Measurements from ENCODE around the gene DRC3.
A peak's percentile ranks its signal among the peaks of the same experiment; 100 is the strongest.

DRC3 gene

DNA sequence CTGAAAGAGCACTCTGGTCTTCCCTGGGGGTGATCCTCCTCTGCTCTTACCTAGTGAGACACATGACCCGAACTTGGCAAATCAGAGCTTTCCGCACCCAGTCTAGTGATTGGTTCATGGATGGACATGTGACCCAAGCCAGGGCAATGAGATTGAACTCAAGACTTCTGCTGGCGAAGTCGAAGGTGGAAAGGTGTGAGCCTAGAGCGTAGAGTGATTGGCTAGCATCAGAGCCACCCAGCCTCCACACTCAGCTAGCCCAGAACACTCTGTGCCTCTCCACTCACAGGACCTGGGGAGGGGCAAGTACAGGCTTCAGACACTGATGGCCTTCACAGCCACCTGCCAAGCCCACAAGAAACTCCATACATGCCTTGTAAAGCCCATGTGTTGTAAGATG, 48.7 kb downstream of the DRC3 start:
- TF ChIP-seq, protein P1, sequence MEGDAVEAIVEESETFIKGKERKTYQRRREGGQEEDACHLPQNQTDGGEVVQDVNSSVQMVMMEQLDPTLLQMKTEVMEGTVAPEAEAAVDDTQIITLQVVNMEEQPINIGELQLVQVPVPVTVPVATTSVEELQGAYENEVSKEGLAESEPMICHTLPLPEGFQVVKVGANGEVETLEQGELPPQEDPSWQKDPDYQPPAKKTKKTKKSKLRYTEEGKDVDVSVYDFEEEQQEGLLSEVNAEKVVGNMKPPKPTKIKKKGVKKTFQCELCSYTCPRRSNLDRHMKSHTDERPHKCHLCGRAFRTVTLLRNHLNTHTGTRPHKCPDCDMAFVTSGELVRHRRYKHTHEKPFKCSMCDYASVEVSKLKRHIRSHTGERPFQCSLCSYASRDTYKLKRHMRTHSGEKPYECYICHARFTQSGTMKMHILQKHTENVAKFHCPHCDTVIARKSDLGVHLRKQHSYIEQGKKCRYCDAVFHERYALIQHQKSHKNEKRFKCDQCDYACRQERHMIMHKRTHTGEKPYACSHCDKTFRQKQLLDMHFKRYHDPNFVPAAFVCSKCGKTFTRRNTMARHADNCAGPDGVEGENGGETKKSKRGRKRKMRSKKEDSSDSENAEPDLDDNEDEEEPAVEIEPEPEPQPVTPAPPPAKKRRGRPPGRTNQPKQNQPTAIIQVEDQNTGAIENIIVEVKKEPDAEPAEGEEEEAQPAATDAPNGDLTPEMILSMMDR (IDR thresholded peaks at IDR 0.05; ENCODE audit: low read depth, low read length), result no peak
- DNase-seq (ENCODE audit: low read depth in 2 of 2), result no peak
- H3K4me3 ChIP-seq (replicated peaks in 1 of 2; ENCODE audit: low read depth in 2 of 2, low read length in 2 of 2), result no peak overlapping the region

- TF ChIP-seq, protein P1 (IDR thresholded peaks at IDR 0.05; ENCODE audit: low read depth, low read length), result no peak
- DNase-seq (ENCODE audit: low read depth in 2 of 2), result peak in 1 of 2 donors; percentile 74
- no peak overlapping the region for H3K4me3 ChIP-seq (replicated peaks in 1 of 2; ENCODE audit: low read depth in 2 of 2, low read length in 2 of 2)
Measured at GRCh38 chr17:18025241-18025944, 52.7 kb downstream of the DRC3 start.

DNA sequence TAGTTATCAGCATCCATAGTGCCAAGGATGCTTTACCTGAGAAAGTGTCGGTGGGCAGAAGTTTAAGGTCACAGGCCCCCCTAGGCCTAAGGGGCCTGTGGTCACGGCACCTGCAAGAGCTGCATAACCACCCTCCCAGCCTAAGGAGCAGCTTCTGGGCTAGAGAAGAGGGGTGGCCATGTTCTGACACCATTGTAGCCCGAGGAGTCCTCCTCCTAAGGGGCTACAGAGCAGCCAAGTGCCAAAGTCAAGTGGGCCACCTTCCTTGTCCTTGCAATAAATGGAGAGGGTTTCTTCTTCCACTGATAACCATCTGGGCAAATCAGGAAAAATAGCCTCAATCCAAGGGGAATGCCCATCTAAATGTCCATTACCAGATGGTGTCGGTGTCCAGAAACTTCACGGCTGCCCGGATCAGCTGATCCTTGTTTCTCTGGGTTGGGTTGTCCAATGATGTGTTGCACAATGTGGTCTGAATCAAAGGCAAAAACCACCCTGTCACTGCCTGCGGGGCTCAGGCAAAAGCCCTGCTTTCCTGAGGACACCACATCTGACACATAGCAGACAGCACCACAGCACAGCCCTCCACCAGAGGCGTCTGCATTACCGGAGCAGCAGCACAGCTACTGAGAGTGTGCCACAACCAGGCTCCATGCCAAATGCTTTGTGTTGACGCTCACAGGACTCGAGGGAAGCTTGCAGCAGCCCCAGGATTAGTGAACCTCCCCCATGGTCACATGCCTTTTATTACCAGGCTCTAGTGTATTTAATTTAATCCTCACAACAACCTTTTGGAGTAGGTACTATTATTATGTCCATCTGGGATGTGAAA, 53.5 kb downstream of the DRC3 start:
- TF ChIP-seq, protein P1 (IDR thresholded peaks at IDR 0.05; ENCODE audit: low read depth, low read length), result no peak
- peak; percentile 71 to 86 for DNase-seq (ENCODE audit: low read depth in 2 of 2)

DNA sequence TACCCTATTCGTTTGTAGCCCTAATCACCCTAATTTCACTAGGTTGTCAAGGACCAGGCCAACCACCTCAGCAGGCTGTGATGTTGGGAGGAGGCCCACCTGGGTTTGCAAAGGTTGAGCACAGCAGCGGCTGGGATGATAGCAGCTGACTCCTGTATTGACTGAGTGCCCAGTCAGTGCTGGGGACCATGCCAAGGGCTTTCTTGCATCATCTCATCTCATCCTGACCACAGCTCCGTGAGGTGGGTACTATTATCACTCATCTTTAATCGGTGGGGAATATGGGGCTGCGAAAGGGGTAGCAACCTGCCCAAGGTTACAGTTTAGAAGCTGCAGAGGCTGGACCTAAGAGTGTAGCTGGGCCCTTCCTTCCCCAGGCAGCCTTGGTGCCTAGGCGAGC, 54.6 kb downstream of the DRC3 start:
- peak in 1 of 2 donors; percentile 13 for DNase-seq (ENCODE audit: low read depth in 2 of 2)

More for the DNA sequence above, 53.5 kb downstream of the DRC3 start:
- no peak overlapping the region for H3K4me3 ChIP-seq (replicated peaks in 1 of 2; ENCODE audit: low read depth in 2 of 2, low read length in 2 of 2)

DNA sequence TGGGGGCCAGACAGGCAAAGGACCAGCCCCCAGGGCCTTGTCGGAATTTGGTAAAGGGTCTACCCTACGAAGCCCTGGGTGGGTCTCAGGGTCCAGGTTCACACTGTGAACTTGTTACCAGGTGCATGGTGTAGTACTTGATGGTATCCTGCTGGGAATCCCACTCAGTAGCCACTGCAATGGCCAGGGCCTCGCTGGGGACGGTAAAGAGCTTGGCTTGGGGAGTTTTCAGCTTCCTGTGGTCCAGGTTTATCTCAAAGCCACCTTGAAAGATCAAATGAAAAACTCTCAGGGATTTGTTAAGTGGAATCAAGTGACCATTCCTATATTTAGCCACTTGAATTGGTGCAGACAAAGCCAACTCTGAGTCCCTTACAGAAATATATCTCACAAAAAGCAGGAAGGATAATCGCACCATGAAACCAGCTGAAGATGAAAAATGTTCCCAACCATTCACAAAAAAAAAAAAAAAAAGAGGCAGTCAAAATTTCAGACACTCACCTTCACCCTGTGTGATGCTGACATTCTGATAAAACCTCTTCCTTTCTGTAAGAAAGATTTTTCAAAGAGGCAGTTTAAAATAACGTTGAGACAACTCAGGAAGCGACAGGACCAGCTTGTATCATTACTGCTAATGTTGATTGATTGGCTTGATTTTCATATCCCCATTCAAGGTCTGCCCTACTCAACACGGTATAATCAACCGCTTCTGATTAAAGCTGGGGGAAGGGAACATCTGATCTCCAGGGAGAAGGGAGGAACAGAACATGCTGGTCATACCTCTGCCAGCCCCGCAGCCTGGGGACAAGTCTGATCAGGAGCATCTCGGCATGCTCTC, 55.7 kb downstream of the DRC3 start:
- H3K4me3 ChIP-seq (replicated peaks in 1 of 2; ENCODE audit: low read depth in 2 of 2, low read length in 2 of 2), result no peak overlapping the region
- no peak for DNase-seq (ENCODE audit: low read depth in 2 of 2)
- TF ChIP-seq, protein P1 (IDR thresholded peaks at IDR 0.05; ENCODE audit: low read depth, low read length), result no peak

More for the DNA sequence above, 54.6 kb downstream of the DRC3 start:
- TF ChIP-seq, protein P1 (IDR thresholded peaks at IDR 0.05; ENCODE audit: low read depth, low read length), result no peak
- no peak overlapping the region for H3K4me3 ChIP-seq (replicated peaks in 1 of 2; ENCODE audit: low read depth in 2 of 2, low read length in 2 of 2)

GRCh38 chr17:18028952-18029540, 56.4 kb downstream of the DRC3 start:
- TF ChIP-seq, protein P1 (IDR thresholded peaks at IDR 0.05; ENCODE audit: low read depth, low read length), result no peak
- H3K4me3 ChIP-seq (replicated peaks in 1 of 2; ENCODE audit: low read depth in 2 of 2, low read length in 2 of 2), result no peak overlapping the region
- DNase-seq (ENCODE audit: low read depth in 2 of 2), result no peak

All from cardiac fibroblast (primary cell).